SJSA1 (cell line): Measurements from ENCODE around the gene LPP. TPM values are rescaled to one million over a fixed set of nuclear protein-coding genes. Genes with fewer than 3 reads are reported as not detected.
A peak's percentile ranks its signal among the peaks of the same experiment; 100 is the strongest.

Experiments used
- DNase-seq, 2 experiments: peaks; one replicate each; pipeline ENCODE4 v3.0.0-alpha.2; 2015 to 2020; ENCODE audit warnings: low spot score in 2 of 2, low read depth in 1 of 2
- H3K27ac ChIP-seq: fragments of 250-450 bp; sonication (Bioruptor Pico); 2 replicates; pipeline ENCODE4 v1.5.1; 2020; ENCODE audit warnings: mild to moderate bottlenecking, moderate library complexity
- H3K27me3 ChIP-seq: fragments of 250-450 bp; sonication (Bioruptor Pico); replicated peaks from 2 replicates; pipeline ENCODE4 v1.5.1; 2020; ENCODE audit warnings: mild to moderate bottlenecking, moderate library complexity
- H3K36me3 ChIP-seq: fragments of 250-450 bp; sonication (Bioruptor Pico); 2 replicates; pipeline ENCODE4 v1.5.1; 2020; ENCODE audit warnings: mild to moderate bottlenecking
- H3K4me1 ChIP-seq: fragments of 250-450 bp; sonication (Bioruptor Pico); replicated peaks from 2 replicates; pipeline ENCODE4 v1.6.1; 2021; ENCODE audit warnings: mild to moderate bottlenecking
- H3K4me3 ChIP-seq: fragments of 250-450 bp; sonication (Bioruptor Pico); 2 replicates; pipeline ENCODE4 v1.5.1; 2020; ENCODE audit warnings: mild to moderate bottlenecking
- H3K9me3 ChIP-seq: fragments of 250-450 bp; sonication (Bioruptor Pico); replicated peaks from 2 replicates; pipeline ENCODE4 v1.5.1; 2020; ENCODE audit warnings: mild to moderate bottlenecking
- total RNA-seq: library from RNA; depleted of rRNA; stranded (reverse); fragments of >200 nt; shearing (Covaris generic); gene quantifications from 2 replicates; pipeline ENCODE4 v1.2.3, GENCODE V29; 2014

Gene LPP
- total RNA-seq, 1 experiment from 2014 or later, result 132 TPM

- no peak for DNase-seq
Measured at GRCh38 chr3:188740010-188740409, 586.1 kb downstream of the LPP start.

GRCh38 chr3:188742755-188743550, 589.0 kb downstream of the LPP start:
- Histone ChIP-seq H3K27me3 (no peaks in the 10 kb centered on the region), H3K36me3 (no peaks in the 10 kb centered on the region), H3K27ac (no peak overlapping the region), H3K4me3 (no peak overlapping the region), H3K4me1 (peaks cover 11% of the 10 kb centered on the region), H3K9me3 (no peaks in the 10 kb centered on the region)
- no peak for DNase-seq

More at GRCh38 chr3:188740010-188740409, 586.1 kb downstream of the LPP start:
- Histone ChIP-seq H3K27ac (no peak overlapping the region), H3K27me3 (no peaks in the 10 kb centered on the region), H3K9me3 (no peaks in the 10 kb centered on the region), H3K4me3 (no peak overlapping the region), H3K36me3 (no peaks in the 10 kb centered on the region), H3K4me1 (no peaks in the 10 kb centered on the region)

GRCh38 chr3:188744166-188744565, 590.2 kb downstream of the LPP start:
- H3K27ac ChIP-seq, result no peak overlapping the region
- DNase-seq, result no peak
- 0 out of 2 replicates have a peak, but pooled peaks cover under 1% of the 10 kb centered on the region for H3K36me3 ChIP-seq
- peaks cover 11% of the 10 kb centered on the region for H3K4me1 ChIP-seq
- H3K9me3 ChIP-seq, result no peaks in the 10 kb centered on the region
- H3K27me3 ChIP-seq, result no peaks in the 10 kb centered on the region
- no peak overlapping the region for H3K4me3 ChIP-seq

GRCh38 chr3:188745031-188745430, 591.1 kb downstream of the LPP start:
- H3K27ac ChIP-seq, result no peak overlapping the region
- no peak for DNase-seq
- no peak overlapping the region for H3K4me3 ChIP-seq
- H3K27me3 ChIP-seq, result no peaks in the 10 kb centered on the region
- no peaks in the 10 kb centered on the region for H3K9me3 ChIP-seq
- peaks cover 11% of the 10 kb centered on the region for H3K4me1 ChIP-seq
- 0 out of 2 replicates have a peak, but pooled peaks cover 3% of the 10 kb centered on the region for H3K36me3 ChIP-seq

- 0 out of 2 replicates have a peak, but pooled peaks cover 3% of the 10 kb centered on the region for H3K36me3 ChIP-seq
- no peak overlapping the region for H3K4me3 ChIP-seq
- no peaks in the 10 kb centered on the region for H3K27me3 ChIP-seq
- peak overlapping the region; percentile 7; the same call in 1 of the 2 replicates for H3K27ac ChIP-seq
- peak in 1 of 2 experiments; percentile 18 for DNase-seq
- H3K4me1 ChIP-seq, result peaks cover 11% of the 10 kb centered on the region
- no peaks in the 10 kb centered on the region for H3K9me3 ChIP-seq
Measured at GRCh38 chr3:188746291-188746783, 592.4 kb downstream of the LPP start.

- Histone ChIP-seq H3K27me3 (no peaks in the 10 kb centered on the region), H3K4me1 (peaks cover 11% of the 10 kb centered on the region), H3K9me3 (no peaks in the 10 kb centered on the region), H3K4me3 (no peak overlapping the region), H3K27ac (no peak overlapping the region), H3K36me3 (0 out of 2 replicates have a peak, but pooled peaks cover 3% of the 10 kb centered on the region)
- no peak for DNase-seq
Measured at GRCh38 chr3:188747489-188747888, 593.5 kb downstream of the LPP start.

GRCh38 chr3:188749010-188749617, 595.2 kb downstream of the LPP start:
- Histone ChIP-seq H3K27ac (no peak overlapping the region), H3K36me3 (0 out of 2 replicates have a peak, but pooled peaks cover 3% of the 10 kb centered on the region), H3K27me3 (no peaks in the 10 kb centered on the region), H3K9me3 (no peaks in the 10 kb centered on the region), H3K4me1 (peaks cover 11% of the 10 kb centered on the region), H3K4me3 (no peak overlapping the region)
- DNase-seq, result no peak

- DNase-seq, result no peak
- Histone ChIP-seq H3K4me3 (no peak overlapping the region), H3K36me3 (0 out of 2 replicates have a peak, but pooled peaks cover 3% of the 10 kb centered on the region), H3K27ac (no peak overlapping the region), H3K9me3 (no peaks in the 10 kb centered on the region), H3K27me3 (no peaks in the 10 kb centered on the region), H3K4me1 (peaks cover 11% of the 10 kb centered on the region)
Measured at GRCh38 chr3:188749830-188750229, 595.9 kb downstream of the LPP start.

GRCh38 chr3:188750617-188751016, 596.7 kb downstream of the LPP start:
- Histone ChIP-seq H3K4me3 (no peak overlapping the region), H3K36me3 (0 out of 2 replicates have a peak, but pooled peaks cover 3% of the 10 kb centered on the region), H3K27me3 (no peaks in the 10 kb centered on the region), H3K9me3 (no peaks in the 10 kb centered on the region), H3K27ac (no peak overlapping the region), H3K4me1 (peaks cover 10% of the 10 kb centered on the region)
- DNase-seq, result no peak

- H3K27me3 ChIP-seq, result no peaks in the 10 kb centered on the region
- no peak overlapping the region for H3K4me3 ChIP-seq
- H3K36me3 ChIP-seq, result 0 out of 2 replicates have a peak, but pooled peaks cover 3% of the 10 kb centered on the region
- no peak for DNase-seq
- H3K27ac ChIP-seq, result no peak overlapping the region
- H3K9me3 ChIP-seq, result no peaks in the 10 kb centered on the region
- no peaks in the 10 kb centered on the region for H3K4me1 ChIP-seq
Measured at GRCh38 chr3:188752850-188753249, 598.9 kb downstream of the LPP start.

GRCh38 chr3:188754267-188754666, 600.3 kb downstream of the LPP start:
- Histone ChIP-seq H3K4me3 (no peak overlapping the region), H3K27me3 (no peaks in the 10 kb centered on the region), H3K9me3 (no peaks in the 10 kb centered on the region), H3K36me3 (0 out of 2 replicates have a peak, but pooled peaks cover 7% of the 10 kb centered on the region), H3K4me1 (no peaks in the 10 kb centered on the region), H3K27ac (no peak overlapping the region)
- no peak for DNase-seq

- Histone ChIP-seq H3K4me3 (no peak overlapping the region), H3K36me3 (peaks cover 21% of the 10 kb centered on the region), H3K27ac (no peak overlapping the region), H3K9me3 (no peaks in the 10 kb centered on the region), H3K27me3 (no peaks in the 10 kb centered on the region), H3K4me1 (no peaks in the 10 kb centered on the region)
- DNase-seq, result no peak
Measured at GRCh38 chr3:188756241-188756640, 602.3 kb downstream of the LPP start.

- Histone ChIP-seq H3K9me3 (no peaks in the 10 kb centered on the region), H3K4me3 (no peak overlapping the region), H3K27me3 (no peaks in the 10 kb centered on the region), H3K36me3 (peaks cover 26% of the 10 kb centered on the region), H3K4me1 (no peaks in the 10 kb centered on the region), H3K27ac (no peak overlapping the region)
- DNase-seq, result no peak
Measured at GRCh38 chr3:188759336-188760005, 605.5 kb downstream of the LPP start.
